GM19351 (cell line): ENCODE data around the gene CAP1.

Experiments
- ATAC-seq: cut with Tn5 transposase; IDR thresholded peaks from one replicate; pipeline ENCODE4 v1.9.1; 2021; ENCODE audit warnings: mild to moderate bottlenecking, moderate library complexity; ENCODE audit not compliant: unreplicated experiment

Gene CAP1

DNA sequence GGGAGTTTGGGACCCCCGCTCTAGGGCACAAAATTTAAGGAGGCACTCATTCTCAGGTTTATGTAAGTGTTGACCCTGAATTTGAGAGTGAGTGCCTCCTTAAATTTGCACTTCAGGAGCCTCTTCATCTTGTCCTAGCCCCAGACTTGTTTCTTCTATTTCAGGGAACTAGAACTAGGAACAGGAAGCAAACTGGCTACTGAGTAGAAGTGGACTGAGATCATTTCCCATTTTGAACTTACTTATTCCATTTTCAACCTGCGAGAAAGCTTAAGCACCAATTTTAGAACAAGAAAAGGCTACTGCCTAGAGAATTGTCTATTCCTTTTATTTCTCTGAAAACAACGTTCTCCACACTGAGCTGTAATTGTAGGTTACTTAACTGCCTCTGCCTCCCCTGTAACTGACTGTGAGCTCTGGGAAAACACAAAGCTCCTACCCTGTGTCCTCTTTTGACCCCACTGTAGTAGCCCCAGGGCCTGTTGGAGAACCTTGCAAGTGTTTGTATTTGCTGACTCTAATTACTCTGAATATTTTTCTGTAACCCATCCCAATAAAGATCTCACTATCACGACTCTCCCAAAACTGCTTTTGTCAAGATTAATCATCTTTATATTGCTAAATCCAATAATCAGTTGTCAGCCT is 54.1 kb downstream of the CAP1 start:
- no peak for ATAC-seq

DNA sequence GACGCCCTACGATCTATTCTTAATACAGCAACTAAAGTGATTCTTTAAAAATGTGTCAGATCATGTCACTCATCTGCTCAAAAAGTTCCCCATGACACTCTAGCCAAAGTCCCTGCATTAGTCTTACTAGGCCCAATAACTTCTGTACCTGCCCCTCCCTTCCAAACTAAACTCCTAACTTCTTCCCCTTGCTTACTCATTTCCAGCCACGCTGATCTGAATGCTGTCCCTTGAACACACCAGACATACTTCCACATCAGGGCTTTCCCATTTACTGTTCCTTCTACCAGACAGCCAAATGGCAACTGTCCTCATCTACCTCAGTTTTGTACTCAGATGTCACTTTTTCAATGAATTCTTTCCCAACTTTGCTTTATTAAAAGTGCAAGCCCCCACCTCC is 55.3 kb downstream of the CAP1 start:
- no peak for ATAC-seq

DNA sequence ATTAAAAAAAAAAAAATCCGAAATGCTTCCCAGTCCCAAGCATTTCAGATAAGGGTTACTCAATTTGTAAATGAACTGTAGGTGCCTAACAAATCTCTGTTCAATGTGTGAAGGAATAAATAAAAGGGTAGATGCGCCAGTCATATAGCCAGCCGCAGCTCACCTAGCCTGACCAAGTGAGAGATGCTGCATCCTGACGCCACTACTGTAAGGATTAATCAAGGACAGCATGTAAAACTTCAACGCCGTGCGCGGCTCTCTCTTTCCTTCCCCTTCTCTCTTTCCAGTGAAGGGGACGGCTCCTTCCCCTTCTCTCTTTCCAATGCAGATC is 56.1 kb downstream of the CAP1 start:
- peak; percentile 30 for ATAC-seq

DNA sequence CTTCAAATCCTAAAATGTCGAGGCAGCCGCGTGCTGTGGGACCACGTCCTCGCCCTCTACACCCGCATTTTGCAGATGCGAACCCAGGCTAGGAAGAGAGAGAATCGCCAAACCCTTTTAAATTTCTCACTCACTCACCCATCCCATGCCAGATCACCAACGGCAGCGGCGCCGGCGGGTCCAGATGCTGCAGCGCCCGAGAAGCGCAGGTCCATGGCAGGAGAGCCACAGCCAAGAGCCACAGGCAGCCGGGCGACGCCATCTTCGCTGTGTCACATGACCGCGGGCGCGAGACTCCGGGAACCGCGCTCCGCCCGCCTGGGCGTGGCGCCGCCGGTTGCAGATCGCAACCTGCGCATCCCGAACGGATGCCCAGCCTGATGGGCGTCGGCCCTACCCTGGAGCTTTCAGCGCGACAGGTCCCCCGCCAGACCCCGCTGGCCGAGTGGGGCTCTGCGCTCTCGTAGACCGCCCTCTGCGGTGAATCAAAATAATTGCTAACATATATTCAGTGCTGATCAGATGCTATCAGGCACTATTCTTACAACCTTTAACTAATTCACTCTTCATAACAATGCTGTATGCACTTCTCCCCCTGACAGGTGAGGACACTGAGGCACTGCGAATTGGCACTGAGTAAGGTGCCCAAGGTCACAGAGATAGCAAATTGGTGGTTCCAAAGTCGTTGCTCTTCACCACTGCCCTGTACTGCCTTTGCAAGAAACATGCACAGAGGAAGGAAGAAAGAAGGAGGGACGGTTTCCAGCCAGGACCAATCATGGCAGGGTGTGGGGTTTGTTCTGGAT is 56.7 kb downstream of the CAP1 start, which contains the start of gene PPT1:
Gene PPT1 (minus strand): TSS at position 276 of the 806 bp plus-strand sequence. CDS start 14 bp downstream, at position 262.
- ATAC-seq, result peak; percentile 91

DNA sequence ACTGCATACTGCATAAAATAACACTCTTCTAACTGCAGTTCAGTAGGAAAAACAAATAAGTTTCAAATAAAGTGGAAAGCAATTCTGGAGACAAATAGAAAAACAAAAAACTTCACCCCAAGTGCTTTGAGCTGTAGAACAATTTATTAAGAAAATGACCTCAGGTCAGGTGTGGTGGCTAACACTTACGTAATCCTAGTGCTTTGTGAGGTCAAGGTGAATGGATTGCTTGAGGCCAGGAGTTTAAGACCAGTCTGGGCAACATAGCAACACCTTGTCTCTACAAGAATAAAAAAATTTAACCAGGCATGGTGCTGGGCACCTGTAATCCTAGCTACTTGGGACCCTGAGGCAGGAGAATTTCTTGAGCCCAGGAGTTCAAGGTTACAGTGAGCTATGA is 61.5 kb downstream of the CAP1 start:
- no peak for ATAC-seq

DNA sequence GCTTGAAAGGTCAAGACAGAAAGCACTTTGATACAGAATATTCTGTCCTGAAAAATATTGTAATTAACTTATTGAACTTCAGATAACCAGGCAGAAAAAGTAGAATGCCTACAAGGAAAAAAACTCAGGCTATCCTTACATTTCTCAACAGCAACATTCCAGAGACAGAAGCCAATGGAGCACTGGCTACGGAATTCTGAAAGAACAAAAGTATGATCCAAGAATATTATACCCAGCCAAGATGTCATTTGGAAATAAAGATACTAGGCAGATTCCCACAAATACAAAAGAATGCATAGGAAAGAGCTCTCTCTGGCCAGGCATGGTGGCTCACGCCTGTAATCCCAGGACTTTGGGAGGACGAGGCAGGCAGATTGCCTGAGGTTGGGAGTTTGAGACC is 62.4 kb downstream of the CAP1 start:
- ATAC-seq, result no peak

DNA sequence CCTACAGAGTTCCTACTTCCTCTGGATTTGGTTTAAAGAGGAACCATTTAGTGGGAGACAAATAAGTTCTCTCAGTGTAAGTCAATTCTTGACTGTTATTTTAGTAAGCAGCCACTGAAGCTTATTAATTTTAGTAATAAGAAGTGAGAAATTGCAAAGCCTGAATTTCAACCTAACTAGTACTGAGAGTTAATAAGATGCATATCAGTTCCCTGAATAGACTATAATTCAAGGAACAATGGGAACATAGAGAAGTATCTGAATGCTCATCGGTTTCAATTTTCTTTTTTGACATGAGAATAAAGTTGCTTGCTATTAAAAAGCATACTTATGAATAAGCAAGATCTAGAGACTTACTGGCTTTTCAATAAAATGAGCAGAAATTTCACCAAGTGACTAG is 64.5 kb downstream of the CAP1 start:
- ATAC-seq, result no peak

DNA sequence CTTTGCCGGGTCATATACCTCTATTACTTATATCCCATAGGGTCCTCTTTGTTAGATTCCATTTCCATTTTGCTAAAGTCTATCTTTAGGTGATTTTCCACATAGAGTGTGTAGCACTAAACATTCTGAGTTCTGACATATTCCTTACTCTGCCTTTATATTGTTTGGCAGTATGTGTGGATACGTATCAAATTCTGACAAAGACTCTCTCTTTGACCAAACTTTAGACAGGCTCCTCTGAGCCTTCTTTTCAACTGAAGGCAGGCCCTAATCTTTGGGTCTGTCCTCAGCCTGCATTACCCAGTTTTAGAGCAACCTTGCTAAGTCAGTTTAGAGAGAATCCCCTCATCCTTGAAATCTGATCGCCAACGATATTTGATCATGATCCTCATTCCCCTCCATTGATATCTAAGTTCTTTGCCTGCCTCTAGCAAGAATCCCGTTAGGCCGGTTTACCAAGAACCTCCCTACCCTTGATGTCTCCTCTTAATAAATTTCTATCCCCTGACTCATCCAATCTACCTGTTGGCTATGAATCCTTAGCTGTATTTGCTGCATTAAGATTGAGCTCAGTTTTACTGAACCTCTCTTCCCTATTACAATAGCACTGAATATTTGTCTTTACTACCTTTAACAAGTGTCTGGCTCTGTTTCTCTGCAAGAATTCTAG is 66.9 kb downstream of the CAP1 start:
- no peak for ATAC-seq

DNA sequence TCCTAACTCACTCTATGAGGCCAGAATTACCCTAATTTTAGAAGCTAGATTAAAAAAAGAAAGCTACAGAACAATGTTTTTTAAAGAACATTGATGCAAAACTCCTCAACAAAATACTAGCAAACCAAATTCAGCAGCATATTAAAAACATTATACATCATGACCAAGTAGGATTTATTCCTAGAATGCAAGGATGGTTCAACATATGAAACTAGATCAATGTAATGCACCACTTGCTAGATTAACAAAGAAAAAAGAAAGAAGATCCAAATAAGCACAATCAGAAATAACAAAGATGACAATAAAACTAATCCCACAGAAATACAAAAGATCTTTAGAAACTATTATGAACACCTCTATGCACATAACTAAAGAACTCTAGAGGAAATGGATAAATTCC is 69.9 kb downstream of the CAP1 start:
- no peak for ATAC-seq

DNA sequence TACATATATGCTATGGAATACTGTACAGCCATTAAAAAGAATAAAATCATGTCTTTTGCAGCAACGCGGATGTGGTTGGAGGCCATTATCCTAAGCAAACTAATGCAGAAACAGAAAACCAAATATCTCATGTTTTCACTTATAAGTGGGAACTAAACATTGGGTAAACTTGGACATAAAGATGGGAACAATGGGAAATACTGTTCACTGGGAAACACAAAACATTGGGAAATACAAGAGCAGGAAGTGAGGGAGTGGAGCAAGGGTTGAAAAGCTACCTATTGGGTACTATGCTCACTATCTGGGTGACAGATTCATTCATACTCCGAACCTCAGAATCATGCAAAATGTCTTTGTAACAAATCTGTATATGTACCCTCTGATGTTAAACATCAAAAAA is 73.9 kb downstream of the CAP1 start:
- no peak for ATAC-seq

DNA sequence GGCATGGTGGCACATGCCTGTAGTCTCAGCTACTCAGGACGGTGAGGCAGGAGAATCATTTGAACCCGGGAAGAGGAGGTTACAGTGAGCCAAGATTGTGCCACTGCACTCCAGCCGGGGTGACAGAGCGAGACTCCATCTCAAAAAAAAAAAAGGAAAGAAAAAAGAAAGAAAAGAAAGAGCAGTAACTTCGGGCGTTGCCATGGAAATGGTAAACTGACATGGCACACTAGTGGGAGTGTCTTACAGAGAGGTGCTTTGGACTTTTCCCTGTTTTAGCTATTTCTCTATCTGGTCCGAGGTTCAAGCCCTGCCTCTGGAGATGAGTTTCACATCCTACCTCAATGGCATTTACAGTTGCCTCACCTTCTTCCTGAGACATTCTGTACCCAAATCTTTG is 79.6 kb downstream of the CAP1 start:
- no peak for ATAC-seq
